Measurements from ENCODE around the gene UCP3. TPM values are rescaled to one million over a fixed set of nuclear protein-coding genes. Genes with fewer than 3 reads are reported as not detected.

UCP3 gene
- total RNA-seq, 2 experiments from 2014 or later = 4.0 to 4.1 TPM

DNA sequence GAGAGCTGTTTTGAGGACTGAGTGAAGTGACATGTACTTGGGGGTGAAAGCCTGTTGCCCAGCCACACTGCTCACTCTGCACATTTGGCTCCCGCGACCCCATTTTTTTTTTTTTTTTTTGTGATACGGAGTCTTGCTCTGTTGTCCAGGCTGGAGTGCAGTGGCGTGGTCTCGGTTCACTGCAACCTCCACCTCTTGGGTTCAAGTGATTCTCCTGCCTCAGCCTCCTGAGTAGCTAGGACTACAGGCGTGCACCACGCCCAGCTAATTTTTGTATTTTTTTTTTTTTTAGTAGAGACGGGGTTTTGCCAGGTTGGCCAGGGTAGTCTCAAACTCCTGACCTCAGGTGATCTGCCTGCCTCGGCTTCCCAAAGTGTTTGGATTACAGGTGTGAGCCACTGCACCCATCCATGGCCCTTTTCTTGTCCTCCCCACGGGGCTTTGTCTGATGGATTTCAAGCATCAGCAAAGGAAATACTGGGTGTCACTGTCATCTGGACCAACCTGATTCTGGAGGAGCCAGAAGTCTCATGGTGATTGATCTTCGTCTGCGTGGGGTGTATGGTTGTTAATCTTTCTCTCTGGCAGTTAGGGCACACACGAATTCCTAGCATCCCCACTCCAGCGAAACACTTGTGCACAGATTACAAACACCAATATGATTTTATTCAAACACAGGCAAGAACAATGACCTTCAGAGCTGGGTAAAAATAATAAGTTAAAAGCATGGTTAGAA, 3.4 kb upstream of the UCP3 start:
- Mint-ChIP-seq H3K4me3 (no peak overlapping the region), H3K4me1 (peaks cover 49% of the 10 kb centered on the region), H3K9me3 (no peaks in the 10 kb centered on the region), H3K36me3 (peaks cover 36% of the 10 kb centered on the region), H3K27ac (peak overlapping the region; percentile 81), H3K27me3 (no peaks in the 10 kb centered on the region)
- ATAC-seq (ENCODE audit: low read depth) = no peak
- POLR2A ChIA-PET = interaction anchor here (0.6 to 1.9 kb wide), 7 partner anchors 8 to 115 kb away, joined by 3 to 9 read pairs (median 4); partner anchors contain the start of gene UCP2
- DNase-seq = no peak

DNA sequence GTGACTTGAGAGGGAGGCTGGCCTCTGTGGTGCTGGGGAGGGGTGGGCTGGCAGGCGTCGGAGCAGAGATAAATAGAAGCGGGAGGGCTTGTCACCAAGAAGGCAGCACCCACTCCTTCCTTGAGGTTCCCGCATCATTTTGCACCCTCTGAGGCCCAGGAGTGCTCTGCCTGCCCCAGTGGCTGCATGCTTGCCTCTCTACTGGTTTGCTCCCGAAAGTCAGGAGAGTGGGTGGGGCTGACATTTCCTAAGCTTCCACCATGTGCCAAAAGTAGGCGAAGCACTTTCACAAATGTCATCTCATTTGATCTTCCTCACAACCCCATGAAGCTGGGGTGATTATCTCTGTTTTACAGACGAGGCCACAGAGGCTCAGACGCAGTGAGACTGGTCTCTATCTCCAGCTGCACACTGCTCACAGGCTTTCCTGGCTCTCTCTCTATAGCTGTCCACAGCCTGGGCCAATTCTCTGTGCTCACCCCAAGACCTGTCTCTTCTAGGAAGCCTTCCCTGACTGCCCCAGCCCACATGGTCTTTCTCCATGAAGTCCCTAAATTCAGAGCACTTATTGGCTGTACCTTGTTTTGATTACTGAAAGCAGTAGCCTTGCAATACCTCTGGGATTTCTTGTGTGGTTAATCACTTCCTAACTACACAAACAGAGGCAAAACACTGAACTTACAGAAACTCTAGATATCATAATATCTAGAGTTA, 2.6 kb upstream of the UCP3 start:
- ATAC-seq (ENCODE audit: low read depth) = peak; percentile 61
- no peaks in the 10 kb centered on the region for H3K9me3 Mint-ChIP-seq
- POLR2A ChIA-PET = interaction anchor here (0.6 to 1.9 kb wide), 6 partner anchors 9 to 116 kb away, joined by 3 to 9 read pairs (median 4); partner anchors contain the start of gene UCP2

DNA sequence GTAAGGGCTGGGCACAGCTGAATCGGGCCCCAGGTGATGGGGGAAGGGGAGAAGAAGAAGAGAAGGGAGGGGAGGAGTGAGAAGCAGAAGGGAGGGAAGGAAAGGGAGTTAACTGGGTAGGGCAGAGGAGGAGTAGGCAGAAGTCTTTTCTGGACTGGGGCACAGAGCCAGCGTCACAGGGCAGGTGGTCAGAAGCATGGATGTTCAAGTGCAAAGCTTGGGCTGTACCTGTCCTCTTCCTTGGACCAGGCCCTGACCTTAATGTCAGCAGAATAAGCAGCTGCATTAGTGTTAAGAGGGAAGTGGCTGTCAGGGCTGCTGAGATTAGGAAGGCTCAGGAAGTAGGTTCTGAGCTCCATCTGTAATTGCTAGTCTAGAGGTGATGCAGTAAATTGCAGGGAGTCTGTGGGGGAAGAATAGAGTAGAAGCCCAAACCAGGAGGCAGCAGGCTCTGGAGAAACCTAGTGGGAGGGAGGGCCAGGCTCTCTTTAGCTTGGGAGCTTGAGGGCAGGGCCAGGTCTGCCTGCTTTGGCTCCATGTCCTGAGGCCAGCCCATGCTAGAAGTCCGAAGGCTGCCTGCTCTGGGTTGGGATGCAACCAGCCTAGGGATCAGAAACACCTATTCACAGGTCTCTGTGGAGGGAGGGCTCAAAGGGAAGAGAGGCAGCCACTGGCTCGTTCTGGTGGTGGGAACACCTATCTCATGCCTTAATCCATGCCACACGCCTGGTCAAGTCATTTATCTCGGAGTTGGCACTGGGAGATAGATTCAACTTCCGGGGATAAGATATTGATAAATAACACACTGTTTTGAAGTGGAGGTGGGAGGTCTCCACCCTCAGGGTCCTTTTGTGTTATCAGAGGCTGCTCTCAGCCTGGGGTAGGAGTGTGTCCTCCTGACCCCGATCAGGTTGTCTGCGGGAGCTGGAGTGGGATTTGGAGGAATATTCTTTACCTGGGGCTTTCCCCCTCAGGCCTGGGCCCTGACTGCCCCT, 1.7 kb upstream of the UCP3 start:
- Mint-ChIP-seq H3K4me1 (peaks cover 49% of the 10 kb centered on the region), H3K27ac (peak overlapping the region; percentile 81), H3K4me3 (no peak overlapping the region), H3K36me3 (peaks cover 21% of the 10 kb centered on the region), H3K9me3 (no peaks in the 10 kb centered on the region), H3K27me3 (no peaks in the 10 kb centered on the region)
- DNase-seq = no peak
- no peak for ATAC-seq (ENCODE audit: low read depth)
- POLR2A ChIA-PET = interaction anchor here (0.6 to 1.9 kb wide), 3 partner anchors 28 to 37 kb away, joined by 3 to 9 read pairs (median 6); partner anchors contain the start of gene UCP2

More for the DNA sequence above, 2.6 kb upstream of the UCP3 start:
- Mint-ChIP-seq H3K27ac (peak overlapping the region; percentile 81), H3K36me3 (peaks cover 29% of the 10 kb centered on the region), H3K27me3 (no peaks in the 10 kb centered on the region), H3K4me3 (peak overlapping the region; percentile 2), H3K4me1 (peaks cover 51% of the 10 kb centered on the region)
- DNase-seq = no peak

DNA sequence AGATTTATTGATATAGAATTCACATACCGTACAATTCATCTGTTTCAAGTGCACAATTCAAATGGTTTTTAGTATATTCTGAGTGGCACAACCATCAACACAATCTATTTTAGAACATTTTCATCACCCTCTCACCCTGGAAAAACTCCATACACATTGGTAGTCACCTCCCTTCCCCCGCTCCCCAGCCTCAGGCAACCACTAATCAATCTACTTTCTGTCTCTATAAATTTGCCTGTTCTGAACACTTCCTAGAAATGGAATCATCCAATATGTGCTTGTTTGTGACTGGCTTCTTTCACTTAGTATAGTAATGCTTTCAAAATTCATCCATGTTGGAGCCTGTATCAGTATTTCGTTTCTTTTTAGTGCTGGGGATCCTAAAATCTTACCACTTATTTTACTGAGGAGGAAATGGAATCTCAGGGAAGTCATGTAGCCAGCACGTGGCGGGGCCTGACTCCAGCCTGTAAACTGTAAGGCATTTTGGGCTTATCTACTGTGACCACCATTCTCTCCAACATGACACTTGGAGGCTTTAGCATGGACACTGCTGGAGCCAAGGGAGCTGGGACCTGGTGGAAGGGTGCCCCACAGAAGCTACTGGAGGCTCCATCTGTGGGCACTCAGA, 905 bp upstream of the UCP3 start:
- Mint-ChIP-seq H3K27ac (peak overlapping the region; percentile 0), H3K4me1 (peaks cover 53% of the 10 kb centered on the region), H3K27me3 (no peaks in the 10 kb centered on the region), H3K36me3 (peaks cover 16% of the 10 kb centered on the region), H3K9me3 (no peaks in the 10 kb centered on the region), H3K4me3 (no peak overlapping the region)
- DNase-seq (no peak), ATAC-seq (ENCODE audit: low read depth) (no peak)
- POLR2A ChIA-PET = interaction anchor here (1.3 to 3.0 kb wide), 4 partner anchors 12 to 27 kb away, joined by 4 to 22 read pairs (median 12); partner anchors contain the start of gene UCP2

DNA sequence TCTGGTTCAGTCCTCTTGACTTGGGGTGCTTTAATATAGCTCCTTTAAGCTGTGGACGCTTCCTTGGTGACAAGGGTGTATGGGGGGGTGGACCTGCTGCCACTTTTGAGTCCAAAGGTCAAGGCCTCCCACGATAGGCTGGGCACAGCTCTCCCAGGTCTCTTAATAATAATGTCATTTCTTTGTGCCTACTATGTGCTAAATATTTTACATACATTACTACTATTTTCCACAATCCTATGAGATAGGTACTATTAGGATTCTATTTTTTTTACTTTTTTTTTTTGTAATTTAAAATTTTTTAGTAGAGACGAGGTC, 304 bp upstream of the UCP3 start:
- no peaks in the 10 kb centered on the region for H3K9me3 Mint-ChIP-seq
- DNase-seq = no peak
- H3K27me3 Mint-ChIP-seq = no peaks in the 10 kb centered on the region
- H3K36me3 Mint-ChIP-seq = peaks cover 16% of the 10 kb centered on the region
- peaks cover 54% of the 10 kb centered on the region for H3K4me1 Mint-ChIP-seq
- no peak for ATAC-seq (ENCODE audit: low read depth)
- no peak overlapping the region for H3K27ac Mint-ChIP-seq
- no peak overlapping the region for H3K4me3 Mint-ChIP-seq
- POLR2A ChIA-PET = interaction anchor here (1.7 to 3.0 kb wide), 5 partner anchors 11 to 29 kb away, joined by 4 to 22 read pairs (median 11); partner anchors contain the start of gene UCP2

DNA sequence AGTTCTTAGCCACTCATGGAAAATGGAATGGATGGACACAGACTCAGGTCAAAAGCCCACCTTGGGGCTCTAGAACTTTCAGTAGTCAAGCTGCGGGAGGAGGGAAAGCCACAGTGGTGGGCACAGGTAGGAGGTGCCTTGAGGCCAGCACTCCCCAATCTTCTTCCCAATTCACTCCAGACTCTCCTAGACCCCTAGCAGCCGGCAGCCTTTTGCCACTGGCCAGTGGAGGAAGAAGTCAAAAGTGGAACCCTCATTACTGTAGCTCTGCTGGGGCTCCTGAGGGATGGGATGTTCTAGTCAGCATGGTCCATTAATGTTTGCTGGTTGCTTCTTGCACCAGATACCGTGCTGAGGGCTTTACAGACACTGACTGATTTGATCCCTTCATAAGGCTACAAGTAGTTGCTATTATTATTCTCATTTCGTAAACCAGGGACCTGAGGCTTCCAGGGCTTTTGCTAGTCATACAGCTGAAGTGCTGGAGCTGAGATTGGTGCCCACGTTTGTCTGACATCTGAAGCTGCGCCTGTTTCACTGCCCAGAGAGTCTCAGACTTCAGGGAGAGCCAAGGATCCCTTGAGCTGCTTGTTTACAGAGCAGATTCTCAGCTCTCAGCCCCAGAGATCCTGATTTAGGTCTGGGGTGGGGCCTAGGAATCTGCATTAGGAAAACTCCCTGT, 1.1 kb downstream of the UCP3 start:
- no peaks in the 10 kb centered on the region for H3K9me3 Mint-ChIP-seq
- no peak for ATAC-seq (ENCODE audit: low read depth)
- peak overlapping the region; percentile 3 for H3K27ac Mint-ChIP-seq
- H3K4me1 Mint-ChIP-seq = peaks cover 60% of the 10 kb centered on the region
- DNase-seq = no peak
- H3K27me3 Mint-ChIP-seq = no peaks in the 10 kb centered on the region
- POLR2A ChIA-PET = interaction anchor here (1.7 to 3.0 kb wide), 6 partner anchors 10 to 29 kb away, joined by 4 to 22 read pairs (median 8); partner anchors contain the start of gene UCP2
- no peak overlapping the region for H3K4me3 Mint-ChIP-seq
- H3K36me3 Mint-ChIP-seq = peaks cover 26% of the 10 kb centered on the region

DNA sequence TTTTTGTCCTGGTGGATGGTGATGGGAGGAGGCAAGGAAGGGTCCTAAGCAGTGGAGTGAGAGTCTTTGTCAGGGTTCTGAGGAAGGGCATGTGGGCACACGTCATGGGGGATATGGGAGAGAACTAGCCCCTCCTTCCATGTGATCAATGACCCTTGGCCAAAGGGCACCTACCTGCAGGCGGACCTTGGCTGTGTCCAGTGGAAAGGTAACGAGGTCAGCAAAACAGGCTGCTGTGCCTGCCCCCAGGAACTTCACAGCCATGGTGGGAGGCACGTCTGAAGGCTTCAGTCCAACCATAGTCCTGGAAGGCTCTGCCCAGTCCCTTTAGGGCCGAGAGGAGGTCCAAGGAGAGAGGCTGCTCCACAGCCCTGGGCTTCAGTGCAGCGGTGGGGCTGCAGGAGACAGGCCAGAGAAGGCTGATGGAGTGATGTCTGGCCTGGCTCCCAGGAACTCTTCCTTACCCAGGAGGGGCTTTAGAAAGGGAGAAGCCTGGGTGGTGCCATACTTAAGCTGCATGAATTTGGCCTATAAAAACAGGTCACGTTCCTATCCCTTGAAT, 2.1 kb downstream of the UCP3 start:
- Mint-ChIP-seq H3K4me1 (peaks cover 54% of the 10 kb centered on the region), H3K9me3 (no peaks in the 10 kb centered on the region), H3K36me3 (peaks cover 22% of the 10 kb centered on the region), H3K27me3 (no peaks in the 10 kb centered on the region), H3K27ac (peak overlapping the region; percentile 47), H3K4me3 (no peak overlapping the region)
- POLR2A ChIA-PET = interaction anchor here (2.0 to 3.0 kb wide), 4 partner anchors 11 to 28 kb away, joined by 5 to 22 read pairs (median 13); partner anchors contain the start of gene UCP2
- no peak for ATAC-seq (ENCODE audit: low read depth)
- no peak for DNase-seq

DNA sequence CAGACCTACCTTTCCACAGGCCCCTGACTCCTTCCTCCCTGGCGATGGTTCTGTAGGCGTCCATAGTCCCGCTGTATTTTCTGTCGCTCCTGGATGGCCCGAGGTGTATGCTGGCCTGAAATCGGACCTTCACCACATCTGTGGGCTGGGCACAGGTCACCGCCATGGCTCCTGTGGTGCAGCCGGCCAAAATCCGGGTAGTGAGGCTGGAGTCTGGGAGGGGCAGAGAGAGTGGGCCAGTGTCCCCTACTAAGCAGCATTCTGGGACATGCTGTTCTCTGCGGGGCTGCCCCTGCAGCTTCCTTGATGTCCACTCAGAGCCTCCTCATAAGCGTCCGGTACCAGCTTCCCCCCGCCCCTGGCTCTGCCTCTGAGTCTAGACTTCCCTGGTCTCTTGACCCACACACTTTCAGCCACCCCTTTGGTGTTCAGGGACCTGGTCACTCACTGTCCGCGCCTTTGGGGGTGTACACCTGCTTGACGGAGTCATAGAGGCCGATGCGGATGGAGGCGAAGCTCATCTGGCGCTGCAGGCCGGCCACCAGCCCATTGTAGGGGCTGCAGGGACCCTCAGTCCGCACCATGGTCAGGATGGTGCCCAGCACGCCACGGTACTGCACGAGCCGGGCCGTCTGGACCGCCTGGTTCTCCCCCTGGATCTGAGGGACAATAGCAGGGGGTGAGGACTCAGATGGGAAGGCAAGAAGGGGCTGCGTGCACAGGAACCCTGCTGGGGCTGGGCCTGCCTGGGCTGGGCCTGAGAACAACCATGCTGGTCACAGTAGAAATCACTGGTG, 3.0 kb downstream of the UCP3 start:
- ATAC-seq (ENCODE audit: low read depth) (no peak), DNase-seq (no peak)
- Mint-ChIP-seq H3K4me1 (peaks cover 45% of the 10 kb centered on the region), H3K4me3 (peak overlapping the region; percentile 77), H3K27me3 (no peaks in the 10 kb centered on the region), H3K36me3 (peaks cover 21% of the 10 kb centered on the region), H3K9me3 (no peaks in the 10 kb centered on the region), H3K27ac (peak overlapping the region; percentile 96)
- POLR2A ChIA-PET = interaction anchor here (1.0 to 4.8 kb wide), 12 partner anchors 10 to 165 kb away, joined by 3 to 62 read pairs (median 8); partner anchors contain the start of genes C2CD3, PPME1 and UCP2

DNA sequence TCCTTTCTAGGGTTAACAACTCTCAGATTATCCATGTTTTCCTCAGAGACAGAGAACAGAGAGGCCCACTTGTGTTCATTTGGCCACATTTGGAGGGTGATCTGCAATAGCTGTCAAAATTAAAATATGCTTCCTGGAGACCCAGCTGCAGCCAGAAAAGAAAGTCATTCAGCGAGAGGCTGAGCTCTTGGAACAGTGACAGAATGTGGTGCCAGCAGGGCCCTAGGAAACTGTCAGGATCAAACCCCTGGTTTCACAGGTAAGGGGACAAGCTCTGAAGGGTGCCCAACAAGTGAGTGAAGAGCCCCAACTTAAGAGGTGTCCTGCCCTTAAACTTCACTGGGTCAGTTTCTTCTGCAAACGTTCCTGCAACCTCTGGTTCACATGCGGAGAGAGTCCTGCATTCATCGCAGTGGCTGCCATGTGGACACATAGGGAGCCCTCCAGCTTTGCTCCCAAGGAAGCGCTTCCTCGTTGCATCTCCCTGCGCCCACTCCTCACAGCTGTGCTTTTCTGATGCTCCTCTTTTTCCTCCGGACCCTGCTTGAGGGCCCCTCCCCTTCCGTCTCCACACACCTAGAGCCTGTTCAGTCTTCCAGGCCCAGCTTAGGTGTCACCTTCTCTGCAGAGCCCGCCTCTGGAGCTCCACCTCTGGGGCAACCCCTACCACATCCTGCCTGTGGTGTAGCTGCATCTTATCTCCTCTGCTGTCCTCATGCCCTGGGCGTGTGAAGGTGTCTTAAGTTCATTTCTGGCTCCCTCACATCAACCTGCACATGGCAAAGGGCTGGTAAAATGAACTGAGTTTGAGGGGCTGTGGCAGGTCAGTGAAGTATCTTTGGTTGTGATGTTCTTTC, 3.9 kb downstream of the UCP3 start:
- H3K27ac Mint-ChIP-seq = peak overlapping the region; percentile 96
- no peaks in the 10 kb centered on the region for H3K9me3 Mint-ChIP-seq
- POLR2A ChIA-PET = interaction anchor here (1.0 to 4.8 kb wide), 13 partner anchors 9 to 165 kb away, joined by 3 to 62 read pairs (median 7); partner anchors contain the start of genes C2CD3, PPME1 and UCP2
- peaks cover 36% of the 10 kb centered on the region for H3K4me1 Mint-ChIP-seq
- peak; percentile 79 for DNase-seq
- peak; percentile 99 for ATAC-seq (ENCODE audit: low read depth)
- H3K4me3 Mint-ChIP-seq = peak overlapping the region; percentile 77
- H3K27me3 Mint-ChIP-seq = no peaks in the 10 kb centered on the region
- peaks cover 17% of the 10 kb centered on the region for H3K36me3 Mint-ChIP-seq

DNA sequence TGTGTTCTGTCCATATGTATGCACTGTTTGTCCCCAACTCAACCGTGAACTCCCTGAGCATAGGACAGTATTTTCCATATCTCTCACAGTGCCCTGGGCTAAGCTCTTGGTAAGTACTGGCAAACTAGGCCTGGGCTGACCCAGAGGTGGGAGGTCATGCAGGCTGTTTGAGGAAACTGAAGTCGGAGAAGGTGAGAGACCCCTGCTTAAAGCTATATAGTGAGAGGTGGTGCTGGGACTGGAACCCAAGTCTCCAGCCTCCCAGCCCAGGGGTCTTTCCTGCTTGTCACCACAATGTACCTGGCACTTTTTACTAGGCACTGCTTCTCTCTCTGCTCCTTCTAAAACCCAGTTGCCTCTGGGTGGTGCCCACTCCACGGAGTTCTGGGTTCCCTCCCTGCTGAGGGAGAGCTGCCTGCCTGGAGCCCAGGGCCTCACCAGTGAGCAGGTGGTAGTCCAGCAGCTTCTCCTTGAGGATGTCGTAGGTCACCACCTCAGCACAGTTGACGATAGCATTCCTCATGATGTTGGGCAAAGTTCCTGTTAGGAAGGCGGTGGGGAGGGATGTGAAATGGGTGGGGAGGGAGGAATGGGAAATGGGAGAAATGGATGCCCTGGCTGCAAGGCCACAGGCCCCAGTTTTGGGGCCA, 4.7 kb downstream of the UCP3 start:
- Mint-ChIP-seq H3K4me3 (peak overlapping the region; percentile 25), H3K27me3 (no peaks in the 10 kb centered on the region), H3K36me3 (peaks cover 17% of the 10 kb centered on the region), H3K4me1 (peaks cover 34% of the 10 kb centered on the region), H3K9me3 (no peaks in the 10 kb centered on the region), H3K27ac (peak overlapping the region; percentile 69)
- DNase-seq = no peak
- no peak for ATAC-seq (ENCODE audit: low read depth)
- POLR2A ChIA-PET = interaction anchor here (1.0 to 4.8 kb wide), 8 partner anchors 8 to 114 kb away, joined by 3 to 62 read pairs (median 14); partner anchors contain the start of gene UCP2

Data from activated naive CD8-positive, alpha-beta T cell treated with anti-CD3 and anti-CD28 coated beads, Interleukin-2, amount 10 ng/mL, durations not matched to agents 7 days and 5 days (primary cell).